MM.1S (cell line): ENCODE data around the gene TAPT1.

ENCODE experiments used
- CTCF ChIP-seq: fragments of 300-600 bp; sonication (generic); IDR thresholded peaks from 2 replicates; pipeline ENCODE4 v1.5.1; 2016; ENCODE audit warnings: antibody characterized with exemption, low read length, mixed read lengths
- EZH2 ChIP-seq: fragments of 300-600 bp; sonication (generic); optimal IDR thresholded peaks from 2 replicates; pipeline ENCODE3; 2017; ENCODE audit warnings: low read depth, mild to moderate bottlenecking, antibody characterized with exemption, low read length, mixed read lengths
- EZH2phosphoT487 ChIP-seq: fragments of 300-600 bp; sonication (generic); IDR thresholded peaks from 2 replicates; pipeline ENCODE4 v1.6.1; 2018; ENCODE audit warnings: antibody characterized with exemption, low read length

GRCh38 chr4:16119981-16120380, 106.3 kb downstream of the TAPT1 start:
- TF ChIP-seq EZH2 (no peak), CTCF (no peak), EZH2phosphoT487 (no peak)
